Endothelial cell of umbilical vein (primary cell): Measurements from ENCODE around the gene TERF2IP. TPM values are rescaled to one million over a fixed set of nuclear protein-coding genes. Genes with fewer than 3 reads are reported as not detected.

Experiments
- BruUV-seq: library from RNA; stranded (reverse); fragments of 400-500 nt; replicated peaks from 2 replicates; lab custom pipeline; 2021; lab: Mats Ljungman, UMichigan
- CTCF ChIA-PET: fragments of 300-600, 350-600 bp; sonication (Branson Sonifier 250); formaldehyde crosslinking; loops from one replicate; lab custom pipeline; 2021; ENCODE audit warnings: antibody characterized with exemption, inconsistent platforms; lab: Charles Lee
- POLR2A ChIA-PET: fragments of 300-600, 350-600 bp; sonication (Branson Sonifier 250); formaldehyde crosslinking; loops from one replicate; lab custom pipeline; 2021; ENCODE audit warnings: antibody characterized with exemption, inconsistent platforms; lab: Charles Lee
- DNase-seq: peaks from one replicate; pipeline ENCODE4 v3.0.0-alpha.2; 2011; ENCODE audit warnings: low read depth, low spot score
- FAIRE-seq: peaks from 2 replicates; lab custom pipeline; 2011; peaks lifted over from hg19 to GRCh38; lab: Jason Lieb, UNC
- H2AFZ ChIP-seq: 2 replicates; pipeline ENCODE4 v1.6.0; 2012; ENCODE audit warnings: low read depth, low read length, control low read depth, inconsistent platforms
- H3K27ac ChIP-seq: 2 replicates; pipeline ENCODE4 v1.5.1; 2011; ENCODE audit warnings: low read depth, mild to moderate bottlenecking, control low read depth, low read length, moderate library complexity; ENCODE audit not compliant: insufficient read depth
- H3K27me3 ChIP-seq, 2 experiments: 2 replicates each; pipeline versions ENCODE4 v1.6.0 to v1.6.1; 2011; ENCODE audit warnings: low read length in 2 of 2, mixed read lengths in 1 of 2; ENCODE audit not compliant: control insufficient read depth in 2 of 2, insufficient read depth in 2 of 2
- H3K36me3 ChIP-seq, 2 experiments: 2 replicates in 1 of 2; 3 replicates in 1 of 2; pipeline ENCODE4 v1.5.1; 2011; ENCODE audit warnings: low read length in 2 of 2, mild to moderate bottlenecking in 1 of 2, moderate library complexity in 1 of 2; ENCODE audit not compliant: control insufficient read depth in 2 of 2, insufficient read depth in 2 of 2; ENCODE audit errors: extremely low read depth in 1 of 2
- H3K4me1 ChIP-seq: 3 replicates; pipeline ENCODE4 v1.5.1; 2011; ENCODE audit warnings: mild to moderate bottlenecking, low read length; ENCODE audit not compliant: control insufficient read depth, insufficient read depth; ENCODE audit errors: extremely low read depth
- H3K4me2 ChIP-seq: 2 replicates; pipeline ENCODE4 v1.6.1; 2011; ENCODE audit warnings: low read length, control low read depth, mixed read lengths; ENCODE audit not compliant: insufficient read depth
- H3K4me3 ChIP-seq, 3 experiments: fragments of 200-600 bp in 1 of 3; sonication (generic), shearing (Covaris generic) in 1 of 3; replicated peaks in 1 of 3; 2 replicates each; pipeline ENCODE4 v1.5.1; 2011 to 2016; ENCODE audit warnings: control low read depth in 3 of 3, low read length in 3 of 3, mild to moderate bottlenecking in 2 of 3, inconsistent platforms in 1 of 3, low read depth in 1 of 3, moderate library complexity in 1 of 3; ENCODE audit not compliant: insufficient read depth in 1 of 3
- H3K79me2 ChIP-seq: 2 replicates; pipeline ENCODE4 v1.6.0; 2012; ENCODE audit warnings: low read length, inconsistent platforms; ENCODE audit not compliant: control insufficient read depth, insufficient read depth
- H3K9ac ChIP-seq: replicated peaks from 2 replicates; pipeline ENCODE3; 2011; ENCODE audit warnings: low read length, control low read depth; ENCODE audit not compliant: insufficient read depth; ENCODE audit errors: extremely low read depth
- H3K9me1 ChIP-seq: replicated peaks from 3 replicates; pipeline ENCODE4 v1.6.0; 2011; ENCODE audit warnings: mild to moderate bottlenecking, low read length; ENCODE audit not compliant: control insufficient read depth, insufficient read depth; ENCODE audit errors: extremely low read depth
- H3K9me3 ChIP-seq: replicated peaks from 2 replicates; pipeline ENCODE4 v1.5.1; 2012; ENCODE audit warnings: low read length, inconsistent platforms; ENCODE audit not compliant: control insufficient read depth, insufficient read depth
- H4K20me1 ChIP-seq: replicated peaks from 2 replicates; pipeline ENCODE3; 2011; ENCODE audit warnings: mild to moderate bottlenecking, low read length; ENCODE audit not compliant: control insufficient read depth, insufficient read depth; ENCODE audit errors: extremely low read depth
- FOS ChIP-seq: IDR thresholded peaks from 2 replicates; pipeline ENCODE4 v1.6.1; 2011; ENCODE audit warnings: mild to moderate bottlenecking, low read length, moderate library complexity, borderline replicate concordance; ENCODE audit not compliant: insufficient read depth
- GATA2 ChIP-seq: IDR thresholded peaks from 2 replicates; pipeline ENCODE4 v1.7.0; 2011; ENCODE audit warnings: low read depth, mild to moderate bottlenecking, moderate library complexity, mixed read lengths, low read length; ENCODE audit not compliant: insufficient read length, insufficient read depth
- MYC ChIP-seq: IDR thresholded peaks from one replicate; pipeline ENCODE4 v1.6.1; 2011; ENCODE audit warnings: mild to moderate bottlenecking, low read depth, low read length
- POLR2A ChIP-seq: IDR thresholded peaks from 2 replicates; pipeline ENCODE4 v1.6.1; 2012; ENCODE audit warnings: low read depth, mild to moderate bottlenecking, control low read depth, low read length
- POLR2AphosphoS5 ChIP-seq: IDR thresholded peaks from 2 replicates; pipeline ENCODE4 v1.6.1; 2012; ENCODE audit warnings: low read depth, mild to moderate bottlenecking, control low read depth, low read length, moderate library complexity; ENCODE audit not compliant: insufficient read depth
- dilution Hi-C: fragments of 300-500 bp; cut with MboI; formaldehyde crosslinking; loops from one replicate; pipeline ENCODE4 v1.15.0; 2019; ENCODE audit warnings: low sequenced_read_pairs; ENCODE audit not compliant: extremely low pct_ligation_motif_present
- intact Hi-C: fragments of 100-400 bp; cut with micrococcal nuclease; formaldehyde crosslinking; loops from one replicate; pipeline ENCODE4 v1.10.0; 2022
- polyA plus RNA-seq, 4 experiments: library from polyadenylated mRNA; depleted of rRNA in 3 of 4; stranded (reverse) in 3 of 4; unstranded in 1 of 4; fragments of >200 nt; gene quantifications; 2 replicates each; pipeline versions ENCODE4 v1.2.1 to v1.2.3, GENCODE V29; 2011 to 2012; ENCODE audit warnings: missing spikeins in 1 of 4
- total RNA-seq: library from RNA; stranded (reverse); gene quantifications from 2 replicates; pipeline ENCODE4 v1.2.3, GENCODE V29; 2021
- TF ChIP-seq, protein P1 (sequence below): IDR thresholded peaks from 2 replicates; pipeline ENCODE4 v1.6.1; 2011; ENCODE audit not compliant: insufficient read depth, insufficient read length
- TF ChIP-seq, protein P2 (sequence below), 2 donors: IDR thresholded peaks; 1 replicate in 1 of 2; 2 replicates in 1 of 2; pipeline ENCODE4 v1.5.1; 2011; ENCODE audit warnings: low read length in 2 of 2, mild to moderate bottlenecking in 2 of 2, moderate library complexity in 2 of 2, control low read depth in 1 of 2, inconsistent platforms in 1 of 2, low read depth in 1 of 2; ENCODE audit not compliant: insufficient read depth in 1 of 2; ENCODE audit errors: extremely low read depth in 1 of 2

The TERF2IP gene
- total and polyA plus RNA-seq, 2 donors (not counting 3 experiments of a cell fraction or from before 2014, with no cell fraction given), result 19.0 to 41.5 TPM

DNA sequence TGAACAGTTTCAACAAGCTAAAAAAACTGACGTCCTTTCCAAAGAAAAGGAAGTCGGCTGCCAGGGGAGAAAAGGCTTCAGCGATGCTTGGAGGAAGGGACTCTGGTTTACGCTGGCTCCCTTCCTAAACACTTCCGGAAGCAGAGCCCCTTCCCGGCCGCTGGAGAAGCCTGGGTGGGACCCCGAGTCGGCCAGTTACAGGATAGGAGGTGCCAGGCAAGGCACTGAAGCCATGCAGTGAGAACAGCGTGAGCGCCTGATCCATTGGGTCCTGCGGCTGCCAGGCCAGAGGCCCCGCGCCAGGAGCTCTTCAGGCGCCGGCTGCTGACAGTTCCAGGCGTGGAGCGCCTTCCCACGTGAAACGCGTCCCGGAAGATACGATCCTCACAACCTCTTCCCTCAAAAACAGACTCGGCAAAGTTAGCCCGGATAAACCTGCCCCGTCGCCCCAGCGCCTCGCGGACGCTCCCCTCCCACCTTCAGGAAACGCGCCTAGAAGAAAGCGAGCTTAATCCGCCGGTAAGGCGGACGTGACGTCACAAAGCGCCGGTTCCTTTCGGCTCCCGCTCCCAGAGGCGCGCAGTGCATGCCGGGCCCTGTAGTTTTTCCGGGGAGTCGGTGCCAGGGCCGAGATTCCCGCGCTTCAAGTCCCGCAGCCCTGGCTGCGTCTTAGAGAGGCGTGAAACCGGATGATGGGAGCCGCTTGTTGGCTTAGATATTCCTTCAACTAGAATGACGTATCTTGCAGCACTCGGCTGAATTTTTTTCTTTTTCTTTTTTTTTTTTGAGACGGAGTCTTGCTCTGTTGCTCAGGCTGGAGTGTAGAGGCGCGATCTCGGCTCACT is 24.6 kb upstream of the TERF2IP start, which contains the start of gene ADAT1:
Gene ADAT1 (minus strand): TSS at position 521 of the 845 bp plus-strand sequence. CDS start 2,482 bp downstream, outside the sequence.
- dilution Hi-C loops (no loop called here), intact Hi-C loops (loop anchor here (1.0 to 2.0 kb wide), 7 partner anchors 24 to 424 kb away; partner anchors contain the start of genes CFDP1, GABARAPL2, KARS1 and TERF2IP)
- peak within 1 kb of the TSS; percentile 88 for H2AFZ ChIP-seq
- H3K27me3 ChIP-seq, result no peaks in the 10 kb centered on the region
- H3K27ac ChIP-seq, result peak within 1 kb of the TSS; percentile 75
- H3K4me1 ChIP-seq, result peaks cover 24% of the 10 kb centered on the region
- peak within 1 kb of the TSS; percentile 95 for H3K4me2 ChIP-seq
- H4K20me1 ChIP-seq, result no peaks in the 10 kb centered on the region
- no peaks in the 10 kb centered on the region for H3K9me1 ChIP-seq
- peaks cover 12 to 19% of the 10 kb centered on the region in 2 experiments for H3K36me3 ChIP-seq
- H3K9ac ChIP-seq, result peak within 1 kb of the TSS; percentile 85
- DNase-seq (peak; percentile 99), FAIRE-seq (peak; percentile 98)
- ChIA-PET POLR2A (interaction anchor here (0.6 to 2.0 kb wide), 4 partner anchors 25 to 1550 kb away, joined by 3 to 12 read pairs (median 4); partner anchors contain the start of genes CFDP1, CHST6, KARS1 and TERF2IP), CTCF (interaction anchor here (0.6 to 1.5 kb wide), 10 partner anchors 23 to 424 kb away, joined by 3 to 8 read pairs (median 3); partner anchors contain the start of genes KARS1, TERF2IP and TMEM231)
- H3K4me3 ChIP-seq, result peak within 1 kb of the TSS; percentile 49 to 96 (median 94)
- H3K79me2 ChIP-seq, result peaks cover 14% of the 10 kb centered on the region
- TF ChIP-seq POLR2AphosphoS5 (peak; percentile 98), POLR2A (peak; percentile 95), GATA2 (no peak), MYC (no peak), FOS (no peak)
- TF ChIP-seq, protein P1, sequence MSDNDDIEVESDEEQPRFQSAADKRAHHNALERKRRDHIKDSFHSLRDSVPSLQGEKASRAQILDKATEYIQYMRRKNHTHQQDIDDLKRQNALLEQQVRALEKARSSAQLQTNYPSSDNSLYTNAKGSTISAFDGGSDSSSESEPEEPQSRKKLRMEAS, result peak; percentile 79
- TF ChIP-seq, protein P2, sequence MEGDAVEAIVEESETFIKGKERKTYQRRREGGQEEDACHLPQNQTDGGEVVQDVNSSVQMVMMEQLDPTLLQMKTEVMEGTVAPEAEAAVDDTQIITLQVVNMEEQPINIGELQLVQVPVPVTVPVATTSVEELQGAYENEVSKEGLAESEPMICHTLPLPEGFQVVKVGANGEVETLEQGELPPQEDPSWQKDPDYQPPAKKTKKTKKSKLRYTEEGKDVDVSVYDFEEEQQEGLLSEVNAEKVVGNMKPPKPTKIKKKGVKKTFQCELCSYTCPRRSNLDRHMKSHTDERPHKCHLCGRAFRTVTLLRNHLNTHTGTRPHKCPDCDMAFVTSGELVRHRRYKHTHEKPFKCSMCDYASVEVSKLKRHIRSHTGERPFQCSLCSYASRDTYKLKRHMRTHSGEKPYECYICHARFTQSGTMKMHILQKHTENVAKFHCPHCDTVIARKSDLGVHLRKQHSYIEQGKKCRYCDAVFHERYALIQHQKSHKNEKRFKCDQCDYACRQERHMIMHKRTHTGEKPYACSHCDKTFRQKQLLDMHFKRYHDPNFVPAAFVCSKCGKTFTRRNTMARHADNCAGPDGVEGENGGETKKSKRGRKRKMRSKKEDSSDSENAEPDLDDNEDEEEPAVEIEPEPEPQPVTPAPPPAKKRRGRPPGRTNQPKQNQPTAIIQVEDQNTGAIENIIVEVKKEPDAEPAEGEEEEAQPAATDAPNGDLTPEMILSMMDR (IDR thresholded peaks at IDR 0.05; ENCODE audit: extremely low read depth in 1 of 2, insufficient read depth in 1 of 2, low read depth in 1 of 2, low read length in 2 of 2), result no peak
- H3K9me3 ChIP-seq, result no peaks in the 10 kb centered on the region
- BruUV-seq, result TSS peak; percentile 80
